DMS79 treated with DMSO at 0.1 percent for 48 hours (cell line): Measurements from ENCODE around the gene DYNC2I2.
"Not testable (repeated sequence)": the region's sequence is repeated elsewhere in the genome, so short reads cannot be mapped to it uniquely, and the experiment has no call there.

Experiments
- DNase-seq: peaks from one replicate; lab custom pipeline; 2025; lab: John Stamatoyannopoulos, UW

Gene DYNC2I2

DNA sequence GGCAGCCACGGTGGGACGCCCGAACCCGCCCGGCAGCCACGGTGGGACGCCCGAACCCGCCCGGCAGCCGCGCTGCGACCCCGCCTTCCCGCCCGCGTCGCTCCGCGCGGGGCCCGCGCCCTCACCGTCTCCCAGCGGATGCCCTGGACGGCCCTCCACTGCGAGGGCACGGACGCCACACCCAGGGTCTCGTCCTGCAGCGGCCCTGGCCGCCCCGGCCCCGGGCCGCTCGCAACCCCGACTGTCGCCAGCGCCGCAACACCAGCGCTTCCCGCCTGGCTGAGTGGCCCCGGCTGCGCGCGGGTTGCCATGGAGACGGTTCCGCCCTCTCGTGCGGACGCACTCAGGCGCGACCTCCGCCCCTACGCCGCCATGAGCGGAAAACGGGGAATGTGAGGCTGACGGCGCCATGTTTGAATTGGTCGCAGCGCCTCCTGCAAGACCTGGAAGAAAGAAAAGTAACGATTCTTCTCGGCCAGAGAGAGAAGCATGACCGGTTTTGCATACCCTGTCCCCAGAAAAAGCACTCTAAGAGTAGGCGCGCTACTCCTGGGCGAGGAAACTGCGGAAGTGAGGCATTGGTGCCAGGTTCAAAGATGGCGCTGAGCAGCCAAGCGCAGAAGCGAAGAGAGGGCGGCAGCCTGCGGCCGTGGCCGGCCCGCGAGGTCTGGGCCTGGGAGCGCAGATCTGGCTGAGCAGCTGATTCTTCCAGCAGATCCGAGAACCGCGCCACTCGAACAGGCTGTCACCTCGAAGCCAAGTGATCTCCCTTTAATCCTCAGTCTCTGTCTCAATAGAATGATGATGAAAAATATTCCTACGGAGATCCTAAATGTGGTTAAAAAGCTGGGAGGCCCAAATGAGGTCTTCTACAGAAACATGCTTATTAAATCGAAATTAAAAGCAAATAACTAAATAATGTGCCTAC is at the start of gene DYNC2I2:
TSS of gene DYNC2I2 (minus strand) at position 432 of the 928 bp plus-strand sequence. CDS start at position 311, 121 bp downstream.
- DNase-seq = peak; percentile 95

GRCh38 chr9:128706045-128706444 is 49.4 kb upstream of the DYNC2I2 start:
- DNase-seq = no peak

DNA sequence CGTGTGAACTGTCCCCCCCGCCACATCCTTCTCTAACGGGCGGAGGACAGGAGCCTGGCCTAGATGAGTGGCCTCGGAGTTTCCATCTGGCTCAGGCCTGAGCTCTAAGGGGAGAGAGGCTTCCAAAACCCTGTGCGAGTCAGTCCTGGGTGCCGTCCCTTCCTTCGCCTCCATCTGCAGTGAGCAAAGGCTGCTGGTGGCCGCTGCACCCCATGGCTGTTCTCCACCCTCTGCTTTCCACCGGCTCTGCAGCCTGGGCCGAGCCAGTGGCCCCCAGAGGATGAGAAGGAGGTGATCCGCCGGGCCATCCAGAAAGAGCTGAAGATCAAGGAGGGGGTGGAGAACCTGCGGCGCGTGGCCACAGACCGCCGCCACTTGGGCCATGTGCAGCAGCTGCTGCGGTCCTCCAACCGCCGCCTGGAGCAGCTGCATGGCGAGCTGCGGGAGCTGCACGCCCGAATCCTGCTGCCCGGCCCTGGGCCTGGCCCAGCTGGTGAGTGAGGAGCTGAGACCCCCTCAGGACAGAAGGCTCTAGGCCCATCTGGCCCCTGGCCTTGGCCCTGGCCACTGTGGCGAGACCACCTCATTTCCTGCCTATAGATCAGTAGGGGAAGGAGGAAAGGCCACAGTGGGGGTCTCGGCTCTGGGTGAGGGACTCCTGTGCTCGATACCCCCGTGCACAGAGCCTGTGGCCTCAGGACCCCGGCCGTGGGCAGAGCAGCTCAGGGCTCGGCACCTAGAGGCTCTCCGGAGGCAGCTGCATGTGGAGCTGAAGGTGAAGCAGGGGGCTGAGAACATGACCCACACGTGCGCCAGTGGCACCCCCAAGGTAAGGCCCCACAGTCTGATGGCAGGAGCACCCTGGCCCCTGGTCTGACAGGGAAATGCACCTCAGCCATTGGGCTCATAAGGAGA is 48.7 kb upstream of the DYNC2I2 start:
- no peak for DNase-seq

DNA sequence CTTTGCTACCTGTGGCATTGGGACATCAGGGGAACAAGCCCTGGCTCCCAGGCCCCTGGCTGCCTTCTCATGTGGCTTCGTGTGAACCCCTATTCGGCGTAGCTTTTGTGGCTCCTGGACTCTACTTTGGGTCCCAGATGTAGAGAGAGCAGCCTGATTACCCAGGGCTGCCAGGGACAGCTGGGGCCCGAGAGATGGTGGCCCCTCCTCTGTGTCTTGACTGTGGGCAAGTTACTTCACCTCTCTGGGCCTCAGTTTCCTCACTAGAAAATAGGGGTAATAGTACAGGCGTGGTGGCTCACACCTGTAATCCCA is 47.7 kb upstream of the DYNC2I2 start:
- DNase-seq = no peak

GRCh38 chr9:128703616-128704355 is 47.1 kb upstream of the DYNC2I2 start:
- no peak for DNase-seq

GRCh38 chr9:128702949-128703615 is 46.4 kb upstream of the DYNC2I2 start:
- DNase-seq = peak; percentile 51

DNA sequence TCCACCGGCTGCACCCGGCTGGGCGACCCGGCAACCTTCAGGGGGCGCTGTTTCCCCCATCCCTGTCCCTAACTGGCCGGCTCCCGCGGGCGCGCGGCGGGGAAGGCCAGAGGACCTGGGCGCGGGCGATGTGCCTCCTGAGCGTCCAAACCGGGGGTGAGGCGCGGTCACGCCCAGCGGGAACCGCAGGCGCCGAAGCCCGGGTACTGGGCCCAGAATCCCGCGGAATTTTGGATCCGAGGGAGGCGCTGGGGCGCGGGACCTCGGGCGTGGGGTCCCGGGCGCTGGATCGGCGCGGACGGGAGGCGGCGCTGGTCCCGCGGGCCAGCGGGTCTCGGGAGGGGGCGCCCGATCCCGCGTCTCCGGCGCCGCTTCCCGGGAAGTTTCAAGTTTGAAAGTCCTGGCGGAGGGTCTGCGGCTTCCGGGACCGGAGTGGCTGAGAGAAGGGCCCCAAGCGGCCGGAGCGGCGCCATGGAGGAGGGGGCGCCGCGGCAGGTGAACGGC is 45.9 kb upstream of the DYNC2I2 start, which contains the start of gene PKN3:
TSS of gene PKN3 (plus strand) at position 59 of the 504 bp plus-strand sequence. CDS start at position 472, 413 bp downstream.
- peak; percentile 73 for DNase-seq

DNA sequence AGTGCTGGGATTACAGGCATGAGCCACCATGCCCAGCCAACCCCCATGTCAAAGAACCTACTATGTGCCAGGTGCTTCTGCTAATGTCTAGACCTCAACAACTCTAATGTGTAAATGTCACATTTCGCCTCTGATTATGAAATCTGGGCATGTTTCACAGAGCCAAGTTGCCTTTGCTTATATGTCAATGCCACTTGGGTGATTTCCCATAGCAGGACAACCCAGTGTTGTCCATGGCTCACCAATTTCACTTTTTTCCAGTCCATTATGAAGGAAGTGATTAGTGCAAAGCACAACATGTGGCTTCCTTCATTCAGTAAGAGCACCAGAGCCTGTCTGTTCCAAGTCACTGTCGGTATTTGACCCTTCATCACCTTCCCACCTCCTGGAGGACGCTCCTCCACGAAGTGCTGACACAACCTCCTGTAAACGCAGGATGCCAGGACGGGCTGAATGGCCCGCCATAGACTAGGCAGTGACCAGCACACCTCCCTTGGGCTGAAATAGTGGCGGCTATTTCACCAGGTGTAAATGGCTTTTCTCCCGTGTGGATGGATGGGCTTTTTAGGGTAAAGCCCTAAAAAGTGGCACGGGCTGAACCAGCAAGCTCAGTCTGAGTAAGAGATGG is 44.7 kb upstream of the DYNC2I2 start:
- DNase-seq = no peak

- DNase-seq = not testable (repeated sequence)
Measured at GRCh38 chr9:128699096-128699795, 42.6 kb upstream of the DYNC2I2 start.

GRCh38 chr9:128696923-128697707 is 40.5 kb upstream of the DYNC2I2 start:
- no peak for DNase-seq

- DNase-seq = no peak
Measured at GRCh38 chr9:128694344-128694743, 37.7 kb upstream of the DYNC2I2 start.

- not testable (repeated sequence) for DNase-seq
Measured at GRCh38 chr9:128693738-128694137, 37.1 kb upstream of the DYNC2I2 start.

DNA sequence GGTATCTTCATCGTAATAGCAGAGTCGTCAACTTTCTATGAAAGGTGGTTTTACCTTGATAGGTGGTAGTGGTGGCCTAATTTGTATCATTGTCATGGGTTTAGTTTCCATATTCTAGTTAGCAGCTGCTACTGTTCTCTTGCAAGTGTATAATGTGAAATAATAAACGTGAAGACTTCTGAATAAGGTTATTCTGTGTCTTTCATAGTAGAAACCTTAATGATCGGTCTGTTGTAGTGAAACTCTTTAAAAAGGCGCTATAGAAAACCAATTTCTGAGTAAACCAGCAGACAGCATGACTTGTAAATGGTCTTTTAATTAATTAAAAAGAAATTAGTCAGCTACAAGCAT is 34.0 kb upstream of the DYNC2I2 start:
- DNase-seq = no peak

- peak; percentile 43 for DNase-seq
Measured at GRCh38 chr9:128689820-128690683, 33.4 kb upstream of the DYNC2I2 start.

GRCh38 chr9:128689293-128689774 is 32.7 kb upstream of the DYNC2I2 start:
- no peak for DNase-seq

- DNase-seq = peak; percentile 92
Measured at GRCh38 chr9:128688501-128689292, 32.0 kb upstream of the DYNC2I2 start, which contains the start of gene SET. Gene SET (plus strand): TSS chr9:128689222. CDS start chr9:128689583, 361 bp downstream.

DNA sequence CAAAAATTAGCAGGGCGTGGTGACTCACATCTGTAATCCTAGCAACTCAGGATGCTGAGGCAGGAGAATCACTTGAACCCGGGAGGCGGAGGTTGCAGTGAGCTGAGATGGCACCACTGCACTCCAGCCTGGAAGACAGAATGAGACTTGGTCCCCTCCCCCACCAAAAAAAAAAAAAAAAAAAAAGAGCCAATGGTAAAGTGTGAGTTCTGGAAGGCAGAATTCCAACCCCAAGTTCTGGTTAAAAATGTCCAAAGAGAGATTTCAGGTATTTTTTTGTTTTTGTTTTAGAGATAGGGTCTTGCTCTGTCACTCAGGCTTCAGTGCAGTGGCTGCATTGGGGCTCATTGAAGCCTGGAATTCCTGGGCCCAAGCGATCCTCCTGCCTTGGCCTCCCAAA is 30.8 kb upstream of the DYNC2I2 start:
- no peak for DNase-seq
